GM21825 (cell line): Measurements from ENCODE around the gene PLCB3.

Experiments
- ATAC-seq: cut with Tn5 transposase; IDR thresholded peaks from one replicate; pipeline ENCODE4 v1.9.1; 2021; ENCODE audit warnings: mild to moderate bottlenecking, moderate library complexity; ENCODE audit not compliant: unreplicated experiment

PLCB3 gene

GRCh38 chr11:64249563-64250414, 1.5 kb upstream of the PLCB3 start:
- no peak for ATAC-seq

- ATAC-seq, result no peak
Measured at GRCh38 chr11:64250415-64251015, 815 bp upstream of the PLCB3 start.

- no peak for ATAC-seq
Measured at GRCh38 chr11:64251753-64252002, 348 bp downstream of the PLCB3 start.

- ATAC-seq, result no peak
Measured at GRCh38 chr11:64252003-64252872, 908 bp downstream of the PLCB3 start.

GRCh38 chr11:64253043-64253442, 1.7 kb downstream of the PLCB3 start:
- no peak for ATAC-seq

- ATAC-seq, result no peak
Measured at GRCh38 chr11:64253481-64253880, 2.2 kb downstream of the PLCB3 start.

GRCh38 chr11:64254326-64254725, 3.0 kb downstream of the PLCB3 start:
- no peak for ATAC-seq

GRCh38 chr11:64255135-64256128, 4.1 kb downstream of the PLCB3 start:
- ATAC-seq, result no peak

GRCh38 chr11:64256300-64256699, 5.0 kb downstream of the PLCB3 start:
- ATAC-seq, result no peak

GRCh38 chr11:64258356-64258755, 7.0 kb downstream of the PLCB3 start:
- no peak for ATAC-seq

GRCh38 chr11:64258946-64259532, 7.7 kb downstream of the PLCB3 start:
- ATAC-seq, result no peak

GRCh38 chr11:64259533-64260067, 8.3 kb downstream of the PLCB3 start:
- no peak for ATAC-seq

GRCh38 chr11:64260147-64260708, 8.9 kb downstream of the PLCB3 start:
- no peak for ATAC-seq

GRCh38 chr11:64261556-64262080, 10.3 kb downstream of the PLCB3 start:
- no peak for ATAC-seq

- ATAC-seq, result no peak
Measured at GRCh38 chr11:64262271-64263002, 11.1 kb downstream of the PLCB3 start.

- ATAC-seq, result no peak
Measured at GRCh38 chr11:64263021-64263946, 12.0 kb downstream of the PLCB3 start.

GRCh38 chr11:64263947-64264317, 12.6 kb downstream of the PLCB3 start:
- no peak for ATAC-seq

GRCh38 chr11:64264371-64264852, 13.1 kb downstream of the PLCB3 start:
- no peak for ATAC-seq
